ENCODE data around the gene SAPCD2. TPM values are rescaled to one million over a fixed set of nuclear protein-coding genes. Genes with fewer than 3 reads are reported as not detected.
A peak's percentile ranks its signal among the peaks of the same experiment; 100 is the strongest.

Gene SAPCD2
- total RNA-seq, 2 donors from 2014 or later = 0.27 to 0.39 TPM

DNA sequence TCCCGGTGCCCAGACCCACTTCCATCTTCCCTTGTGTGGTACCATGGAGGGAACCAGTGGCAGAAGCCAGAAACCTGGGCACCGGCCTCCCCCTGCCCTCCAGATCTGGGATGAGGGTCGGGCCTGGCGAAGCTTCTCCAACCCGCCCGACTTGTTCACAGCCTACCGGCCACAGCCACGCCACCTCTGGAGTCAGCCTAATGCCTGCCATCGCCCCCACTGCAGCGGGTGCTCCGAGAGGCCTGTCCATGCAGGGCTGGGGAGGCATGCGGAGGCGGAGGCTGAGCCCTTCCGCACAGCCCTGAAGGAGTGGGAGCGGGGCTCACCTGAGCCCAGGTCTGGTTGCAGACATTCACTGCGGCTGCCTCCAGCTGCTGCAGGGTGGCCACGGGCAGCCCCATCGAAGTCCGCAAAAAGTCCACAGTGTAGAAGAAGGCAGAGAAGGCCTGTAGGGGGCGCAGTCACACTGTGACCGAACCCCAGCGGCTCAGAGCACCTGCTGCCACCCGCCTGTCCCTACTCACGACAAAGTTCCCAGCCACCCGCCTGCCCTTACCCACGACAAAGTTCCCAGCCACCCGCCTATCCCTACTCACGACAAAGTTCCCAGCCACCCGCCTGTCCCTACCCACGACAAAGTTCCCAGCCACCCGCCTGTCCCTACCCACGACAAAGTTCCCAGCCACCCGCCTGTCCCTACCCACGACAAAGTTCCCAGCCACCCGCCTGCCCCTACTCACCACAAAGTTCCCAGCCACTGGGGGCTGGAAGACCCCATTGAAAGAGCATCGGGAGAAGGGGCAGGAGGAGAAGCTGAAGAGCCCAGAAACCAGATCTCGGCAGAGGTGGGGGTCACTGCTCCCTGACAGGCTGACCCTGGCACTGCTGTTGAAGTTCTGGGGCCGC is 20.6 kb downstream of the SAPCD2 start:
- DNase-seq (peak; percentile 44 to 52 (median 48)), ATAC-seq (no peak)
- Mint-ChIP-seq H3K27ac (peak overlapping the region; percentile 78), H3K4me1 (peaks cover 12% of the 10 kb centered on the region), H3K36me3 (ENCODE audit: low read depth) (no peaks in the 10 kb centered on the region), H3K4me3 (peak overlapping the region; percentile 71), H3K27me3 (peaks cover 17% of the 10 kb centered on the region)
- H3K9me3 ChIP-seq (ENCODE audit: control insufficient read depth, low read length, poor library complexity, severe bottlenecking) = no peaks in the 10 kb centered on the region

DNA sequence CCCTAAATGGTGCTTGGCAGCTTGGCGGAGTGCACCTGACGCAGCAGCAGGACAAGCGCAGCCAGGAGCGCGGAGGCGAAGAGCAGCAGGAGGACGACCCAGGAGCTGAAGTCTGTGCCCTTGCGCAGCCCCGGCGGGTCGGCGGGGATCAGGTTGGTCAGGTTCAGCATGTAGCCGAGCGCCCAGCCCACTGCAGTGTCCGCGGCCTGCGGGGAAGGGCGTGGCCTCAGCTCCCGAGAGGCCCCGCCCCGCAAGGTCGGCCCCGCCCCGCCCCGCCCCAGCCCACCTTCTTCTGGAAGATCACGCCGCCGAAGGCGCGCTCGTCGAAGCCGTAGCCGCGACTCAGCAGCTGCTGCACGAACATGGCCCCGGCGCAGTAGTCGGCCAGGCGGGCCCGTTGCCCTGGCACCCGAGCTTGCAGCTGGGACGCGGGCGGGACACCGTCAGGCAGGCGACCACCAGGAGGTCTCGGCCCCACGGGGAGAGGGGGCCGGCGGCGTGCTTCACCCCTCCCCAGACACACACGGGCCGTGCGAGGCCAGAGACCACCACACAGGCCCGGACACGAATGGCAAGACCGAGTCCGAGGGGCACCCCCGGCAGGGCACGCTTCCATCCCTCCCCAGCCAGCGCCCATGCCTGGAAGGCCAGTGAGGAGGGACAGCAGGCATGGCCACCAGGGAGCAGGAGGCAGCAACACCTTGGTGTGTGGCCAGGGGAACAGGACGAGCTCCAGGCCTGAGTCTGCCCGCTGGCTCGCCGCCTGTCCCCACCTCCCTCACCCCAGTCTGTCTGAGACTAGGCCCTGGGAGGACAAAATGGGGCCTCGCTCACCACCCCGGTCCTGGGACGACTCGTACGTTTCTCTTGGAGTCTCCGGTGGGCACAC is 21.5 kb downstream of the SAPCD2 start:
- DNase-seq (no peak), ATAC-seq (no peak)
- no peaks in the 10 kb centered on the region for H3K9me3 ChIP-seq (ENCODE audit: control insufficient read depth, low read length, poor library complexity, severe bottlenecking)
- H3K27ac Mint-ChIP-seq = peak overlapping the region; percentile 78
- peaks cover 16% of the 10 kb centered on the region for H3K4me1 Mint-ChIP-seq
- H3K36me3 Mint-ChIP-seq (ENCODE audit: low read depth) = no peaks in the 10 kb centered on the region
- peak overlapping the region; percentile 71 for H3K4me3 Mint-ChIP-seq
- peaks cover 17% of the 10 kb centered on the region for H3K27me3 Mint-ChIP-seq

DNA sequence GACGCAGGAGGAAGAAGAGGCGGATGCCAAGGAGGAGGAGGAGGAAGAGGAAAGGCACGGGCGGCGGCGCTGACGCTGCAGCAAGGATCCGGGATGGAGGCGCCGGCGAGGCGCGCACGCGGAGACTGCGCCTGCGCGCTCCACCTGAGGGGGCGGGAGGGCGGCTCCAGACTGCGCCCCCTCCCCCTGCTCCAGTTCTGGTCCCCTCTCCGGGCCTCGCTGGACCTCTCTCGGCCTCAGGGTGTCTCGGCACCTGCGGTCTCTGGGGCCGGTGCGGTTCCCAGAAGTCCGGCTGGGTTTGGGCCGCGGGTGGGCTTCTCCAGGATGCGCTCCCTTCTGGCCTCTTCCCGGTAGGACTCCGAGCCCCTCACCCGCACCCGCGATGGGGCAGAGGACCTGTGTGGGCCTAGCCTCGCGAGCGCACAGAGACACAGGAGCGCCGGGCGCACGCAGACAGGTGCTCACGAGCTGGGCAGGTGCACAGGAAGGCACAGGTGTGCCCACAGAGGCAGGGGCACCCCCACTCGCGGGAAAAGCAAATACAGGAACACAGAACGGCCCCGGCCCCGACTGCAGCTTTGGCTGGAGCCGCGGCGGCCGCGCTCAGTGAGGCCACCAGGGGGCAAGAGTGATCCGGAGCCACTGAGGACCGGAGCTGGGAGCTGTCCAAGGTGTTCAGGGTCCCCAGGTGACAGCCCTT is 24.1 kb downstream of the SAPCD2 start, which contains the start of gene NPDC1:
Gene NPDC1 (minus strand): TSS at position 90 of the 700 bp plus-strand sequence. CDS start 188 bp downstream, outside the sequence.
- H3K27ac Mint-ChIP-seq = peak within 1 kb of the TSS; percentile 84
- H3K27me3 Mint-ChIP-seq = peaks cover 17% of the 10 kb centered on the region
- ATAC-seq (peak; percentile 84), DNase-seq (peak; percentile 68 to 82 (median 68))
- H3K36me3 Mint-ChIP-seq (ENCODE audit: low read depth) = no peaks in the 10 kb centered on the region
- H3K4me3 Mint-ChIP-seq = peak within 1 kb of the TSS; percentile 90
- H3K4me1 Mint-ChIP-seq = peaks cover 18% of the 10 kb centered on the region
- no peaks in the 10 kb centered on the region for H3K9me3 ChIP-seq (ENCODE audit: control insufficient read depth, low read length, poor library complexity, severe bottlenecking)

DNA sequence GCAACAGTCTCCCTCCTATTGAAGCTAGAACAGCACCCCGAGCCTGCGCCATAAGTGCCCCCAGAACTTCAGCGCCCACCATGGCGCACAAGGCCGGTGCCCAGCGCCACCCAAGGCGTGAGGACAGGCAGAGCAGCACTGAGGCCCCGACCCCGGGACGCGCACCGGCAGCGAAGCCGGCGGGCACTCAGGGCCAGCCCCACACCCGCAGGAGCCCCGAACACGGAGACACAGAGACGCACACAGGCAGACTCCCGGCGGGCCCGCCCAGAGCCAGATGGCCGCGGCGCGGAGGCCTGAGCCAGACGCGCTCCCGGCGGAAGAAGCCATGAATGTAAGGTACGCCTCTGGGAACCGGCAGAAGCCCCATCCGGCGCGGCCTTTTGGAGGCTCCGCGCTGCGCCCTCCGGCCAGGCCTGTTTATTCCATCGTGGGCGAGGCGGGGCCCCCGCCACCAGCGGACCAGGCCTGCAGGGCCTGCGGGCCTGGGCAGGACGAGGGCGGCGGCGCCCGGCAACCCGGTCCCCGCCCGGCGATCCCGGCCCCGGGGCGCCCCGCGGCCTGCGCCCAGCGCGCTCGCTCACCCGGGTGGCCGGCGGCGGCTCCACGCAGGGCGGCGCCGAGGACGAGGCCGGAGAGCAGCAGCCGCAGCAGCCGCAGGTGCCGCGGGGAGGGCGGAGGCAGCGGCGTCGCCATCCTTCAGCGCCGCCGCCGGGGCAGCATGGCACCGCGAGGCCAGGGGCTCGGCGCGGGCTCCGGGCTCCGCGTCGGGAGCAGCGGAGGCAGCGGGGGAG is 24.9 kb downstream of the SAPCD2 start:
- Mint-ChIP-seq H3K4me3 (peak overlapping the region; percentile 90), H3K27me3 (peaks cover 17% of the 10 kb centered on the region), H3K27ac (peak overlapping the region; percentile 84), H3K36me3 (ENCODE audit: low read depth) (no peaks in the 10 kb centered on the region), H3K4me1 (peaks cover 18% of the 10 kb centered on the region)
- ATAC-seq = peak; percentile 39
- DNase-seq = no peak
- no peaks in the 10 kb centered on the region for H3K9me3 ChIP-seq (ENCODE audit: control insufficient read depth, low read length, poor library complexity, severe bottlenecking)

DNA sequence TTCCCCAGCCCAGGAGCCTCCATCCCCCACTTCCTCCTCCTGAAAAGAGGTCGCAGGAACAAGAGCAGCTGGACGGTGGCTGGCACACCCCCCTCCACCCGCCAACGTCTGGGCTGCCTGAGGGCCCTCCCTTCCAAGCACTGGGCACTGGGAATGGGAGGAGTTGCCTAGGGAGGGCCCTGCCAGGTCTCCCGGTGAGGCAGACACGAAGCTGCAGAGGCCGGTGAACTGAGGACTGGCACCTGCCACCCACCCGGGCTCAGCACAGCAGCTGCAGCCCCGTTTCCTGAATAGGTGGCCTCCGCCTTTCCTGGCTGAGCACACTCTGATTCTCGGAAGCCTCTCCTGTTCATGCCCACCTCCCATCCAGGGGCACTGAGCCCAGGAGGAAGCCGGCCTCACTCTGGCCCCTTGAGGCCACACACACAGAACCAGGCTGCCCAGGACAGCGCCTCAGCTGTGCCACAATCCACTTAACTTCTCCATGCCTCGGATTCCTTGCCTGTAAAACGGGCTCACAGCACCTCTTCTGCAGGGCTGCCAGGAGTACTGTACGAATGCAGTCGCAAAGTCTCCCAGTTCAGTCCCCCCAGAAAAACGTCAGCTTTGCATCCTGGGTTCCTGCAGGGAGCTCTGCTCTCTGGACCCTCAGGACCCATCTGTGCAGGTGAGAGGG is 25.7 kb downstream of the SAPCD2 start:
- H3K9me3 ChIP-seq (ENCODE audit: control insufficient read depth, low read length, poor library complexity, severe bottlenecking) = no peaks in the 10 kb centered on the region
- peak overlapping the region; percentile 90 for H3K4me3 Mint-ChIP-seq
- H3K27ac Mint-ChIP-seq = peak overlapping the region; percentile 84
- peaks cover 16% of the 10 kb centered on the region for H3K4me1 Mint-ChIP-seq
- peaks cover 14% of the 10 kb centered on the region for H3K27me3 Mint-ChIP-seq
- DNase-seq (no peak), ATAC-seq (peak; percentile 4)
- H3K36me3 Mint-ChIP-seq (ENCODE audit: low read depth) = no peaks in the 10 kb centered on the region

DNA sequence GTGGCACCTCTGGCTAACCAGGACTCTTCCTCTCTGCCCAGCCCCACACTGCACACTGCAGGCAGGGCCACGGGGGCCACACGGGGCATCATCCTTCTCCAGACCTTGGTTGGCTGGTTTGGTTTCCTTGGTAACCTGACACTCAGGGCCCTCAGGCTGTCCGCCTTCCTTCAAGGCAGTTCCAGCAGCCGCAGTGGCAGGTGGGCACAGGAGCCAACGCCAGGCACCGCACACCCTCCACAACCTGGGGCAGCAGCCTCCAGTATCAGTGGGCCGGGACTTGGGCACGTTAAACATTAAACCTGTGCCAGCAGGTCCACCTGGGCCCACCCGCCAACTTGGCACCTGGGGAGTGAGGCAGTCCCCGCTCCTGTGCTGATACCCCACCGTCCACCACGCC is 26.3 kb downstream of the SAPCD2 start:
- Mint-ChIP-seq H3K4me3 (peak overlapping the region; percentile 90), H3K27me3 (peaks cover 10% of the 10 kb centered on the region), H3K36me3 (ENCODE audit: low read depth) (no peaks in the 10 kb centered on the region), H3K4me1 (peaks cover 13% of the 10 kb centered on the region), H3K27ac (no peak overlapping the region)
- ATAC-seq (no peak), DNase-seq (no peak)
- H3K9me3 ChIP-seq (ENCODE audit: control insufficient read depth, low read length, poor library complexity, severe bottlenecking) = no peaks in the 10 kb centered on the region

DNA sequence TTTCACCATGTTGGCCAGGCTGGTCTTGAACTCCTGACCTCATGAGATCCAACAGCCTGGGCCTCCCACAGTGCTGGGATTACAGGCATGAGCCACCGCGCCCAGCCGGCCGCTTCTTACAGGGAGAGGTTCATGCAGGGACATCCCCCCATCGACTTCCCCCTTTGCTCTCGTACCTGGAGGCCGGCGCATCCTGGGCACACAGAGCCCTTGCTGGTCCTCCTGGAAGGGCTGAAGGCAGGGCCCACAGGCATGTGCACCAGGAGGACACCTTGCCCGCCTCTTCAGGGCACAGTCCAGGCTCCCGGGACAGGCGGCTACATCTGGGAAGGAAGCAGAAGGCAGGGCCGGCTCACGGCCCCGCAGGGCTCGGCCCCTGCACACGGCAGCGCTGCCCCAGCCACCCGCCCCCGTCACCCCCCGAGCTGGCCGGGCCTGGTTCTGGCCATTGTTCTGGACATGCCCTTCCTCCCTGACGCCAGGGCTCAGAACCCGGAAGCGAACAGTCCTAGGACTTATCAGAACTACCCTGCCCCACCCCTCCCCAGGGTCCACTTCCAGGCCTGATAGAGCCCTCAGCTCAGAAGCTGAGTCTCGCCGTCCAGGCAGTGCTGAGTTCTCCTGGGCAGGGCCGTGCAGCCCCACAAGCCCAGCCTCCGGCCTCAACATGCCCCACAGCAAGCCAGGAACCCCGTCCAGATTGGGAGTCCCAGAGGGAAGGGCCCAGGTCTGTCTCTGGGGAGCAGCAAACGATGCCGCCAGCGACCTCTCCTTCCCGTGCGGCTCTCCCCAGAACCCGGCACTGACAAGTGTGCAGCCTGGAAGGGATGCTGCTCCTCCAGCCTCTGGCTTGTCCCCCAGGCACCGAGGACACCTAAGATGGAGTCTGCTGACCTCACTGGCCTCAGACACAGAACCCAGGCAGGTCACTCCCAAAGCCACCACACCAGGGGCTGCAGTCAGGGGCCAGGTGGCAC is 27.3 kb downstream of the SAPCD2 start:
- H3K9me3 ChIP-seq (ENCODE audit: control insufficient read depth, low read length, poor library complexity, severe bottlenecking) = no peaks in the 10 kb centered on the region
- peak overlapping the region; percentile 21 for H3K4me3 Mint-ChIP-seq
- DNase-seq (no peak), ATAC-seq (no peak)
- H3K27ac Mint-ChIP-seq = no peak overlapping the region
- peaks cover 15% of the 10 kb centered on the region for H3K4me1 Mint-ChIP-seq
- peaks cover 10% of the 10 kb centered on the region for H3K27me3 Mint-ChIP-seq
- H3K36me3 Mint-ChIP-seq (ENCODE audit: low read depth) = no peaks in the 10 kb centered on the region

DNA sequence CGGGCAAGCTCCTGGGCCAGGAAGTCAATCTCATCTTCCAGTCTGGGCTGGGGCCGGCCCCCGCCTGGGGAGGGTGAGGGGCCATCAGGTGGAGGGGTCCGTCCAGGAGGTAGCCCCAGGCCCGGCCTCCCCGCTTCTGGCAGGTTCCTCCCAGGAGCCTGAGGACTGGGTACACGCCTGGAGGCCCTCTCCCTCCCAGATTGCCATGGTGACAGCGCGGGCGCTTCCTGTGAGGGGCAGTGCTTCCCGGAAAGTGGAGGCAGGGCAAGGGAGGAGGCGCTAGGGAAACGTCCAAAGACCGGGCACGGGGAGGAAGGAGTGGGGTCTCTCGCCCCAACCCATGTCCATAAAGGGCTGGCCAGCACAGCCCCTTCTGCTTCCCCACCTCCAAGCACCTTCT is 29.2 kb downstream of the SAPCD2 start:
- peaks cover 11% of the 10 kb centered on the region for H3K4me1 Mint-ChIP-seq
- ATAC-seq = no peak

DNA sequence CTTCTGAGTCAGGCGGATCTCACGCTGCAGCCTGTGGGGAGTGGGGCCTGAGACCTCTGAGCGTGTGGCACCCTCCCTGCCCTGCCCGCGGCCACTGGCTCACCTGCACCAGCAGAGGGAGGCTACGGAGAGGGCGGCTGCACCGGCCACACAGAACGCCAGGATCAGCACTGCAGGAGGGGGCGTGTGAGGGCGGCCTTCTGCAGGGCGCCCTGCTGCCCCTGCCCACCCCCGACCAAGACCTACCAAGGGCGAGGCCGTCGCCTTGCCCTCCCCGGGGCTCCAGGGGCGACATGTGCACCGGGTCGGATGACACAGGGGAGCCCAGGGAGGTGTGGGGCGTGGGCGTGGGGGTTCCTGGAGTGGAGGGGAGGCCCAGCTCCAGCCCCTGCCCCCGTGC is 29.8 kb downstream of the SAPCD2 start:
- DNase-seq (no peak), ATAC-seq (no peak)
- H3K9me3 ChIP-seq (ENCODE audit: control insufficient read depth, low read length, poor library complexity, severe bottlenecking) = no peaks in the 10 kb centered on the region
- Mint-ChIP-seq H3K4me3 (no peak overlapping the region), H3K36me3 (ENCODE audit: low read depth) (no peaks in the 10 kb centered on the region), H3K27ac (no peak overlapping the region), H3K27me3 (no peaks in the 10 kb centered on the region), H3K4me1 (peaks cover 11% of the 10 kb centered on the region)

More for the DNA sequence above, 29.2 kb downstream of the SAPCD2 start:
- no peak overlapping the region for H3K4me3 Mint-ChIP-seq
- no peaks in the 10 kb centered on the region for H3K27me3 Mint-ChIP-seq
- H3K36me3 Mint-ChIP-seq (ENCODE audit: low read depth) = no peaks in the 10 kb centered on the region
- H3K27ac Mint-ChIP-seq = no peak overlapping the region
- H3K9me3 ChIP-seq (ENCODE audit: control insufficient read depth, low read length, poor library complexity, severe bottlenecking) = no peaks in the 10 kb centered on the region
- no peak for DNase-seq

DNA sequence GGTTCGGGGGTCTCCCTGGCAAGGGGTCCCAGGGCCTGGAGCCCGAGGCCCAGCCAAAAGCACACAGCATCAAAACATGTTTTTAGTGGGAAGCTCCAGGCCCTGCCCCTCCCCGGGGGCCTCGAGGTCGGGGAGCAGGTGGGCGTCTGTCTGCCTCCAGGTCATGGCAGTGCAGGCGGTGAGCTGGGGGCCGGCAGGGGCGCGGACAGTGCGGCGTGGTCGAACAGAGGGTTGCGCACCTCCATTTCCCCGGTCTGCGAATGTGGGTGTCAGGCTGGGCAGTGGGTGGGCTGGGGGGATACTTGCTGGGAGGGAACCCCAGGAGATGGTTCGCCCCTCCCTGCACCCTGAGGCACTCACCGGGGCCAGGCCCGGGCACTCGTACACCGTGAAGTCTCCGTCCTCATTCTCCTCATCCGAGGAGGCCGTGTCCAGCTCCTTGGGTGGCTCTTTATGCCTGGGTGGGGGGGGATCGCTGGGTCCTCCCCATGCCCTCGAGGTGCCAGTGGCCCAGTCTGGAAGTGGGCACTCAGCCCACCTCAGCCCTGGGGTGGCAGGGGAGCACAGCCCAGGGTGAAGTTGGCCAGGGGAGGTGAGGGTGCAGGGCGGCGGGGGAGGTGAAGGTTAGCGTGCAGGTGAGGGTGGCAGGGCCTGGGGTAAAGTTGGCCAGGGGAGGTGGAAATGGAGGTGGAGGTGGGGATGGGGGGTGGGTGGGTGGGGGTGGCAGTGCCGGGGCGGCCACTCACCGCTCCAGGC is 30.6 kb downstream of the SAPCD2 start:
- no peak for ATAC-seq
- Mint-ChIP-seq H3K4me3 (no peak overlapping the region), H3K36me3 (ENCODE audit: low read depth) (no peaks in the 10 kb centered on the region)

More for the DNA sequence above, 30.6 kb downstream of the SAPCD2 start:
- no peak overlapping the region for H3K27ac Mint-ChIP-seq
- no peaks in the 10 kb centered on the region for H3K27me3 Mint-ChIP-seq
- peaks cover 15% of the 10 kb centered on the region for H3K4me1 Mint-ChIP-seq
- DNase-seq = no peak
- no peaks in the 10 kb centered on the region for H3K9me3 ChIP-seq (ENCODE audit: control insufficient read depth, low read length, poor library complexity, severe bottlenecking)

Data from T-helper 17 cell (primary cell).